OCI-LY3 (cell line): ENCODE data around the gene ACSS1.

Source experiments
- H2AFZ ChIP-seq: fragments of 200-600, 300-600 bp; shearing (Covaris generic); 2 replicates; pipeline ENCODE4 v1.6.0; 2014; ENCODE audit warnings: antibody characterized with exemption, low read depth, low read length
- H3K27ac ChIP-seq: fragments of 200-600, 300-600 bp; sonication (generic); 2 replicates; pipeline ENCODE4 v1.5.1; 2014; ENCODE audit warnings: mild to moderate bottlenecking, low read length, moderate library complexity, mixed read lengths
- H3K27me3 ChIP-seq: fragments of 200-600, 300-600 bp; sonication (generic); 2 replicates; pipeline ENCODE4 v1.6.1; 2014; ENCODE audit warnings: low read depth, low read length, mixed read lengths
- H3K36me3 ChIP-seq: fragments of 200-600, 300-600 bp; sonication (generic); replicated peaks from 2 replicates; pipeline ENCODE3; 2014; ENCODE audit warnings: low read depth, low read length, mixed read lengths
- H3K4me1 ChIP-seq: fragments of 300-600, 200-600 bp; sonication (generic); 2 replicates; pipeline ENCODE4 v1.6.1; 2014; ENCODE audit warnings: low read length, mixed read lengths
- H3K4me2 ChIP-seq: fragments of 200-600, 300-600 bp; sonication (generic); 2 replicates; pipeline ENCODE4 v1.6.1; 2014; ENCODE audit warnings: low read length, mixed read lengths
- H3K4me3 ChIP-seq: fragments of 300-600, 200-600 bp; sonication (generic); 2 replicates; pipeline ENCODE4 v1.5.1; 2014; ENCODE audit warnings: antibody characterized with exemption, mild to moderate bottlenecking, low read length, moderate library complexity
- H3K79me2 ChIP-seq: fragments of 300-600, 200-600 bp; shearing (Covaris generic); 2 replicates; pipeline ENCODE4 v1.6.1; 2014; ENCODE audit warnings: mild to moderate bottlenecking, low read length, mixed read lengths
- H3K9ac ChIP-seq: fragments of 300-600, 200-600 bp; shearing (Covaris generic); 2 replicates; pipeline ENCODE4 v1.6.0; 2014; ENCODE audit warnings: mild to moderate bottlenecking, low read length, moderate library complexity
- H3K9me3 ChIP-seq: fragments of 200-600, 300-600 bp; shearing (Covaris generic); 2 replicates; pipeline ENCODE4 v1.6.1; 2014; ENCODE audit warnings: low read length, mixed read lengths; ENCODE audit not compliant: insufficient read depth
- H4K20me1 ChIP-seq: fragments of 200-600, 300-600 bp; sonication (generic); 2 replicates; pipeline ENCODE4 v1.6.1; 2016; ENCODE audit warnings: low read length, mixed read lengths; ENCODE audit not compliant: insufficient read depth
- EZH2phosphoT487 ChIP-seq: fragments of 200-600 bp; shearing (Covaris generic); IDR thresholded peaks from 2 replicates; pipeline ENCODE4 v1.6.1; 2018; ENCODE audit warnings: antibody characterized with exemption, mixed run types, low read depth
- TF ChIP-seq, protein P1 (sequence below): fragments of 200-600, 300-600 bp; sonication (generic); IDR thresholded peaks from 2 replicates; pipeline ENCODE4 v1.5.1; 2014; ENCODE audit warnings: antibody characterized with exemption, low read length, low read depth

ACSS1 gene

DNA sequence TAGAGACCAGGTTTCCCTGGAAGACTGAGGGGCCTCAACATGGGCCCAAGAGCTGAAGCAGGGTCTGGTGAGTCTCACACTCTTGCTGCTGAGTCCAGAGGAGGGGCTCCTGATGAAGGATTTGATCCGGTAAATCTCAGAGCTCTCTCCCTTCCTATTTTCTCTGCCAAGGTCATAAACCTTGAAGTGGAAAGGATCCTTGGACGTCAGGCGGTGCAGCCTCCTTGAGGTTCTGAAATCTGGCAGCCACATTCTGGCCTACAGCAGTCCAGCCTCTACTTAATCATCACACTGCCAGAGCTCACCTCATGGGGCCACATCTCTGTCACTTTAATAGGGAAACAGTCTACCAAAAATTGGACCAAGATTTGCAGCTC lies 24.0 kb downstream of the ACSS1 start:
- H3K4me2 ChIP-seq, result no peak overlapping the region
- H4K20me1 ChIP-seq, result no peaks in the 10 kb centered on the region
- H3K36me3 ChIP-seq, result no peaks in the 10 kb centered on the region
- H3K9ac ChIP-seq, result no peak overlapping the region
- no peaks in the 10 kb centered on the region for H3K27me3 ChIP-seq
- H3K27ac ChIP-seq, result no peak overlapping the region
- no peak overlapping the region for H3K4me3 ChIP-seq
- H3K4me1 ChIP-seq, result peaks cover 19% of the 10 kb centered on the region
- no peaks in the 10 kb centered on the region for H3K9me3 ChIP-seq
- TF ChIP-seq EZH2phosphoT487, result no peak
- TF ChIP-seq, protein P1, sequence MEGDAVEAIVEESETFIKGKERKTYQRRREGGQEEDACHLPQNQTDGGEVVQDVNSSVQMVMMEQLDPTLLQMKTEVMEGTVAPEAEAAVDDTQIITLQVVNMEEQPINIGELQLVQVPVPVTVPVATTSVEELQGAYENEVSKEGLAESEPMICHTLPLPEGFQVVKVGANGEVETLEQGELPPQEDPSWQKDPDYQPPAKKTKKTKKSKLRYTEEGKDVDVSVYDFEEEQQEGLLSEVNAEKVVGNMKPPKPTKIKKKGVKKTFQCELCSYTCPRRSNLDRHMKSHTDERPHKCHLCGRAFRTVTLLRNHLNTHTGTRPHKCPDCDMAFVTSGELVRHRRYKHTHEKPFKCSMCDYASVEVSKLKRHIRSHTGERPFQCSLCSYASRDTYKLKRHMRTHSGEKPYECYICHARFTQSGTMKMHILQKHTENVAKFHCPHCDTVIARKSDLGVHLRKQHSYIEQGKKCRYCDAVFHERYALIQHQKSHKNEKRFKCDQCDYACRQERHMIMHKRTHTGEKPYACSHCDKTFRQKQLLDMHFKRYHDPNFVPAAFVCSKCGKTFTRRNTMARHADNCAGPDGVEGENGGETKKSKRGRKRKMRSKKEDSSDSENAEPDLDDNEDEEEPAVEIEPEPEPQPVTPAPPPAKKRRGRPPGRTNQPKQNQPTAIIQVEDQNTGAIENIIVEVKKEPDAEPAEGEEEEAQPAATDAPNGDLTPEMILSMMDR, result no peak
- no peaks in the 10 kb centered on the region for H3K79me2 ChIP-seq
- H2AFZ ChIP-seq, result no peak overlapping the region

DNA sequence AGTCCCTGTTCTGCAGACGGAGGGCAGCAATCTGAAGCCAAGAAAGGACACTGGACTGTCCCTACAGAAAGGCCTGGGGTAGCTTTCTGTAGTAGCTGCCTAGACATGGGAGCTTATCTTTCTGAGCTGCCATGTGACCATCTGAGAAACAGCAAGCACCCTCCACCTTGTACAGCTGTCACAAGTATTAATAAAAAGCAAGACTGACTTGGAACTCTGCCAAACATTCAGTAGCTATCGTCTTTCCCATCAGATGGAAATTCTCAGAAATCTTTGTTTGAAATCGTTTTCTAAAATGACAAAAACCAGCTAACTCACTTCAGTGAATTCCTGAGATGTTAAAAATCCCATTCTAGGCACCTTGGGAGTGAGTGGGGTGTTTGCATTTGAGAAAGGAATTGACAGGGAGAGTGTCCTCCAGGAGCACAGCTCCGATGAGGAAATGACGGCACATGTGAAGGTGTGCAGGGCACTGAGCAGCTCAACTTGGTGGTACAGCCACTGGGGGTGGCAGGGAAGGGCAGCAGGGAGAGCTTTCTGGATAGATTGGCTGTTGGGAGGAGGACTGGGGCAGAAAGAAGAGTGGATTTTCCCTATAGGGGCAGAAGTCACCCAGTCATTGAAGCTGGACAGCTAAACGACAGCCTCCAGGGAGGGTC lies 24.5 kb downstream of the ACSS1 start:
- Histone ChIP-seq H3K9ac (no peak overlapping the region), H3K4me1 (peaks cover 19% of the 10 kb centered on the region), H3K4me2 (no peak overlapping the region), H3K27ac (no peak overlapping the region), H3K9me3 (no peaks in the 10 kb centered on the region), H3K27me3 (no peaks in the 10 kb centered on the region), H3K36me3 (no peaks in the 10 kb centered on the region), H2AFZ (no peak overlapping the region), H3K79me2 (no peaks in the 10 kb centered on the region), H4K20me1 (no peaks in the 10 kb centered on the region), H3K4me3 (no peak overlapping the region)
- TF ChIP-seq, protein P1, result no peak
- no peak for TF ChIP-seq EZH2phosphoT487

DNA sequence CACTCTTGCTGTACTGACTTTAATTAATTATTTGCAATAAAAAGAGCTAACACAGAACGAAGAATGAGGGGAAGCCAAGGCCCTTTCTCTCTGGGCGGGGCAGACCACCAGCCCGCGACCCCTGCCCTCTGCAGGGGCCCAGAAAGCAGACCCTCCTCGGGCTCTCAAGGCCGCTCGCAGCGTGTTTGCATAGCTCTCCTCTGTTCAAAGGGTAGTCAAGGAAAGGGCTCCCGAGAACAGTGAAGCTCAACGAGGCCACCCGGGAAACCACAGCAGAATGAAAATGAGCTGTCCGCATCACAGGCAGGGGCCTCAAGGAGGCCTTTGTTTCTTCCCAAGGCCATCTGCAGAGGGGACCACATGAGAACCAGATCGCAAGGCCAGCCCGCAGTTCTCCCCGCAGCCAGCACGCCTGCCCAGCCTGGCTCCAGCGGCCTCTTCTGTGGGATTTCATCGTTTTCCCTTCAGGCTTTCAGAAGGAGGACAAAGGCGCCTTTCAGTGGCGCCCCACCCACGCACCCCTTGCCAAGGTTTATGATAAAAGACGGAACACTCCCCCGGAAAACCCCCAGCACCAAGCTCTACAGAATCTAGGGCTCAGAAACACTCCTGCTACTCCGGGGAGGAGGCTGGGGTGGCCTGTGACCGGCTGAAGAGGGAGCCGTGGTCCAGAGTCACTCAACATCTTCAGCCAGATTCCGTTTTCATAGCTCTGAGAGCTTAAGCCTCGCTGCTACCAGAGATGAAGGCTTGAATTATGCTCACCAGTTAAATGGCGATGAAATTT lies 25.3 kb downstream of the ACSS1 start:
- Histone ChIP-seq H3K79me2 (no peaks in the 10 kb centered on the region), H3K4me3 (no peak overlapping the region), H4K20me1 (no peaks in the 10 kb centered on the region), H3K27me3 (no peaks in the 10 kb centered on the region), H3K27ac (no peak overlapping the region), H3K4me1 (peaks cover 19% of the 10 kb centered on the region), H3K9me3 (no peaks in the 10 kb centered on the region), H3K9ac (no peak overlapping the region), H3K36me3 (no peaks in the 10 kb centered on the region), H2AFZ (no peak overlapping the region), H3K4me2 (no peak overlapping the region)
- TF ChIP-seq EZH2phosphoT487, result no peak
- TF ChIP-seq, protein P1, result no peak

DNA sequence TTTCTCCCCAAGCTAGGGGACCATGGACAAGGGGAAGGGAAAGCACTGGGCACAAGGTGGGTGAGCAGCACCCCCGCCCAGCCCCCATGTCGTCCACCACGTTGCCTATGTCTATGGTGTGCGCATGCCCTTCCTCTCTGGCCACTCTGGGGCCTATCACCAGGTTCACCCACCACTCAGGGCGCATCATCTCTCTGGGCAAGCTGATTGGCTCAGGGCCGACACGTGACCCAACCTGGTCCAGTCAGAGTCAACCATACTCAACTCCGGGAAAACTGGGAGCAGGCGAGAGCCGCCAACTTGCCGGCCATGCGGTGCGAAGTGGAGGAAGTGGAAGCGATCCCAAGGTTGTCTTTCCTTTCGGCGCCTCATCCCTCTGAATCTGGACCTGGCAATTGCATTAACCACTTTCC lies 25.9 kb downstream of the ACSS1 start:
- no peaks in the 10 kb centered on the region for H4K20me1 ChIP-seq
- no peak overlapping the region for H2AFZ ChIP-seq
- peaks cover 15% of the 10 kb centered on the region for H3K4me1 ChIP-seq
- no peaks in the 10 kb centered on the region for H3K36me3 ChIP-seq
- H3K9me3 ChIP-seq, result no peaks in the 10 kb centered on the region
- no peaks in the 10 kb centered on the region for H3K79me2 ChIP-seq
- no peak for TF ChIP-seq EZH2phosphoT487
- TF ChIP-seq, protein P1, result no peak
- no peak overlapping the region for H3K9ac ChIP-seq
- H3K27ac ChIP-seq, result no peak overlapping the region
- no peaks in the 10 kb centered on the region for H3K27me3 ChIP-seq
- no peak overlapping the region for H3K4me3 ChIP-seq
- H3K4me2 ChIP-seq, result no peak overlapping the region
